GM18520 (cell line): Measurements from ENCODE around the gene ZNF684.
A peak's percentile ranks its signal among the peaks of the same experiment; 100 is the strongest.
"Not testable (repeated sequence)": the region's sequence is repeated elsewhere in the genome, so short reads cannot be mapped to it uniquely, and the experiment has no call there.

ENCODE experiments used
- ATAC-seq: cut with Tn5 transposase; IDR thresholded peaks from one replicate; pipeline ENCODE4 v1.9.1; 2021; ENCODE audit not compliant: unreplicated experiment

The ZNF684 gene

DNA sequence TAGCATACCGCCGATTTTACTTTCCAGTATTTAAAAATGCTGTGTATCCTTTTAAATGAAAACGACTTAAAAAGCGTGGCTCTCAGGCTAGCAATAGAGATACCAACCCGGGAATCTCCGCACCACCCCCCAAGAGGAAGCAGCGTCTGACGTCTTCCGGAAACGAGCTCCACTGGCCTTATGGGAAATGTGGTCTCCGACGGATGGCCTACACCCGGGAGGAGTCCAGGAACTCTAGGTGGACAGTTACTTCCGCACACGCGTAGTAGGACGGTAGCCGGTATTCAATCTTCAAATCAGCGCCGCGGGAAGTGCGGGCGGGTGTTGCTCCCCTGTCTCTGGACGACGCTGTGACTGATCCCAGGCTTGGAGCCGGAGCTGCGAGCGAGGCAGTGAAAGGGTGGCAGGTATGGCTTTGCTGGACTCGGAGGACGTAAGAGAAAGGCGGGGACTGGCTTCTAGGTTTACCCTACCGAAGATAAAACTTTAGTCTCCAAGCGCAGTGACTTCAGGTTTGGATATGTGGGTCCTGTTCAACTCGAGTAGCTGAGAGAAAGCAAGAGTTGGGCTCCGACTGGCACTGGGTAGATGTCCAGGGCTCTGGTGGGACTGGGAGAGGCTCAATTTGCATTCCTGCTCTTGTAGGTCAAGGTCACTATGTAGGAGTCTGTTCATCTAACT lies at the start of gene ZNF684:
Gene ZNF684, plus strand, starts transcription at position 257 of the 681 bp plus-strand sequence. CDS start 1,530 bp downstream, outside the sequence.
- ATAC-seq = peak; percentile 86

DNA sequence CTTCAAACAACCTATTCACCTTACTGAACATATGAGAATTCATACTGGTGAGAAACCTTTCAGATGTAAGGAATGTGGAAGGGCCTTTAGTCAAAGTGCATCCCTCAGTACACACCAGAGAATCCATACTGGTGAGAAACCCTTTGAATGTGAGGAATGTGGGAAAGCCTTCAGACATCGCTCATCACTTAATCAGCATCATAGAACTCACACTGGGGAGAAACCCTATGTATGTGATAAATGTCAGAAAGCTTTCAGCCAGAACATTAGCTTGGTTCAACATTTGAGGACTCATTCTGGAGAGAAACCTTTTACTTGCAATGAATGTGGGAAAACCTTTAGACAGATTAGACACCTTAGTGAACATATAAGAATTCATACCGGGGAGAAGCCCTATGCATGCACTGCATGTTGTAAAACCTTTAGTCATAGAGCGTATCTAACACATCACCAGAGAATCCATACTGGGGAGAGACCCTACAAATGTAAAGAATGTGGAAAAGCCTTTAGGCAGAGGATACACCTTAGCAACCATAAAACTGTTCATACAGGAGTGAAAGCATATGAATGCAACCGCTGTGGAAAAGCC lies 36.0 kb upstream of the ZNF684 start:
- ATAC-seq = no peak

DNA sequence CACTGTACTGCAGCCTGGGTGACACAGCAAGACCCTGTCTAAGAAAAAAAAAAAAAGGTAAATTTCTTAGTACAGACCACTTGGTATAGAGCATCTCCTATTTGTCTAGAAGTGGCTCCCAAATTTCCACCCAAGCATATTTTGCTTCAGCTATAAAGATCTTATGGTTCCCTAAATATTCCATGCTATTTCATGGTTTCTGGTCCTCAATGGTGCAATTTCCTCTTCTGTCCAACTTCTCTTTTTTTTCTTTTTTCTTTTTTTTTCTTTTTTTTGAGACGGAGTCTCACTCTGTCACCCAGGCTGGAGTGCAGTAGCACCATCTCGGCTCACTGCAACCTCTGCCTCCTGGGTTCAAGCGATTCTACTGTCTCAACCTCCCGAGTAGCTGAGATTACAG lies 28.8 kb upstream of the ZNF684 start:
- ATAC-seq = not testable (repeated sequence)

DNA sequence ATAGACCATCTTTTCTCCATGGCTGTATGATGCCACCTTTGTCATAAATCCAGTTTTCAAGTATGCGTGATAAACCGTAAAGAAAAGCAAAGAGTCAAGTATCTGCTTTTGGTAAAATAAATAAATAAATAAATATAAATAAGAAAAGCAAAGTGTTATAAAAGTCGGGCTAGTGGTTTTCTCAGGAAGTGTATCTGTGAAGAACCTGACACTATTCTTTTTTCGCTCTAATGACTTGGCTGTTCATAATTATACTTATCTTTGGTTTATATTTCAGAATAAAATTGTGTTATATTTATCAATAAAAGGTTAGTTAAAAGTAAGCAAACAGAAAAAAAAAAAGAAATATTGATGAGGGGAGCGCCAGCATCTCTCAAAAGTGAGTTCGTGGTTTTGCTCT lies 23.5 kb upstream of the ZNF684 start:
- no peak for ATAC-seq

DNA sequence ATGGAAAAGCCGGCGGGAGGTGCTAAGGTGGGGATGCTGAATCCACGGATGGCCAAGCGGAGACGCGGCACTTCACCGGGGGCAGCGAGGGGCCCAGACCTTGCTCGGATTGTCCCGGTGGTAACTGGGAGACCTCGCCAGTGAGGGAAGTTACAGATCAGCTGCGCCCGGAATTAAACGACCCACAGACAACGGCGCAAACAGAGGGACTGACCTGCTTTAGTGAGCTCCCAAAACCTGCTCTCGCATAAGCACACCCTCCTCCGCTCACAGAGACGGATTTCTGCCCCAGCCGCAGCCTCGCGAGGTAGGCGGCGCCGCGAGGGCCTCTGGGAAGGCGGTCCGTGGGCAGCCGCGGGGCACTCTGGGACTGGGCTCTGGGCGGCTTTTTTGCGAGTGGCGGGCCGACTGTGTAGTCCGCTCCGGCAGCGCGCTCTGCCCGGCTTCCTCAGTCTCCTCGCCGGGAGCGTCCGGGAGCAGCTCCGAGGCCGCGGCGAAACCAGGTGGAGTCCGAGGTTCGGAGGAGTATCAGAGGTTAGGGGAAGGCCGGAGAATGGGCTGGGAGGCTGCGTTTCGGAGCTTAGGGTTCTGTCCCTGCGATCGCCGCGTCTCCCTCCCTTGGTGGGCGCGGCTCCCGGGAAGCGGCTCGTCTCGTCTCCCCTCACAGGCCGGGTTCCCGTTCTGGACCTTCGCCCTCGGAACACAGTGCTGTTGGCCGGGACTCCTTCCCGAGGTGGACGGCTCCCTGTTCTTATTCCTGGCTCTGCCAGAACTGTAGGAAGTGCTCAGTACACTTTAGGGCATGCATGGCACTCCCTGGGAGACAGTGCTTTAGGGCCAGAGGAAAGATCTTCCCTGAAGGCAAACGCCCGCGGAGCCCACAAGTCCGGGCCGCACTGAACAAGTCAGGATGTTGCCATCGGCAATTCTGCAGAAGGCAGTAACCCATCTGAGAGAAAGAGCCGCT lies 22.8 kb upstream of the ZNF684 start, which contains the start of gene EXO5:
Gene EXO5, plus strand, starts transcription at position 393 of the 967 bp plus-strand sequence. CDS start 5,778 bp downstream, outside the sequence.
- no peak for ATAC-seq

DNA sequence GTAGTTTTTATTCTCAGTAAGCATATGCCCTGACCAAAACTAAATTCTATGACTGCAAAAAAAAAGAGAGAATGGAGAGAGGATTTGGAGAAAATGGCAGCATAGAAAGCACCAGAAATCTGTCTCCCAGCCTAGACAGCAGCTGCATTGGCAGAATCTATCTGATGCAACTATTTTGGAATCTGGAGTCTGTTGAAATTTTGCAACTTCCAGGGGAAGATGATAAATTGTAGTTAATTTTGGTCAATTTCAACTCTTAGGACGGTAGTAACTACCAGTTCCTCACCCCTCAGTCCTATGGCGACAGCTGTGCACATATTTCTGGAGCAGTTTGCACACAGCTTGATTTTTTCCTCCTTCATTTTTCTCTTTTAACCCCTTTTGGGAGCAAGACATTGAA lies 11.9 kb upstream of the ZNF684 start:
- ATAC-seq = no peak

DNA sequence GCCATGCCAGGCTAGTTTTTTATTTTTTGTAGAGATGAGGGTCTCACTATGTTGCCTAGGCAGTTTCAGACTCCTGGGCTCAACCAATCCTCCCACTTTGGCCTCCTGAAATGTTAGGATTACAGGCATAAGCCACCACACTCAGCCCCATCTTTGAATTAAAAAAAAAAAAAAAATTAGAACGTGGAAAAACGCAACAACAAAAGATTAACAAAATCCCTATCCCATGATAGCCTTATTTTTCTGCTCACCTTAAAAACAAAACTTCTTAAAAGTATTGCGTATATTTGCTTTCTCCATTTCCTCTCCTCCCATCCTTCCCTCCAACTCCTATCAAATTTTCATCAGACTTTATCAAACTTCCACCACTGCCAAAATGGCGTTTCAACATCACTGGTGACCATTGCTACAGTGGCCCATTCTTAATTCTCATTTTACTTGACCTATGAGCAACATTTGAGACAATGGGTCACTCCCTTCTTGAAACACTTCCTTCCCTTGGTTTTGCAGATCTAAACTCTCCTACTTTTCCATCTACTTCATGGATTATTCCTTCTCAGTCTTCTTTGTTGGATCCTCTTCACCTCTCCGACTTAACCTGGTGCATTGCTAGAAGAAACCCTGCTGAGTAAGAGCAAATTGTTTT lies 579 bp upstream of the ZNF684 start:
- ATAC-seq = no peak

DNA sequence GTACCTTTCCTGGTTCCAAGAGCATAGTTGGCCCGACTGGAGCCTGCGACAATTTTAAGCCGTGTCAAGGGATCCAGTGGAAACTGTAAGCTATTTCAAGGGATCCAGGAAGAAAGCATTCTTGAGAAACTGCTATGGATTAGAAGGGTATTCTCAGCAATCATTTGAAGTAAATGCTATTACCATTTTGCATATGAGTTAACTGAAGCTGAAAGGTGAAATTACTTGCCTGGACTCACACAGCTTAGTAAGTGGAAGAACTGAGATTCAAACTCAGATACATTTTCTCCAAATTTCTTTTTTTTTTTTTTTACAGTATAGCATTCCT lies 589 bp downstream of the ZNF684 start:
- peak; percentile 4 for ATAC-seq

DNA sequence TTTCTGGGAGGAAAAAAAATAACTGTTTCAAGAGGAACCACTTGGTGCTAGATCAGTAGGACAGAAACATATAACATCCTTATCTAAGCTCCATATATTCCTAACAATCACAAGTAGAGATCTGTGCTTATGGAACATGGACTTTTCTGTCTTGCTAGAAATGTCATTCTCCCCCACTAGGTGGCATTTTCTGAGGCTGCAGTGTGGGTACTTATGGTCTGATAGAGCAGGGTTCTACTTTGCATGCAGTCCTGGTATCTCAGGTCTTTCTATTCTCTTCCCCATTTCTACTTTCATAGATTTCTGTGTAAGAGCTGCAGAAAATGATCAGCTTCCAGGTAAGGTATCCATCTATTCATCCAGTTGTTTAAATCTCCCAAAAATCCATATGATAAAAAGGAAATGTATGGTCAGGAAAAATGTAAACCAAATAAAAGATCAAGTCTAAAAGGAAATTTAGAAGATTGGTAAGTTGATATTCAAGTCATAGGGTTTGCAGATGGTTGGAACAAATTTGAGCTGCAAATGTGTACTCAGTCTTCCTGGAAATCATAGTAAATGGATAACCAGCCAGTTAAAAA lies 1.5 kb downstream of the ZNF684 start:
- ATAC-seq = no peak

DNA sequence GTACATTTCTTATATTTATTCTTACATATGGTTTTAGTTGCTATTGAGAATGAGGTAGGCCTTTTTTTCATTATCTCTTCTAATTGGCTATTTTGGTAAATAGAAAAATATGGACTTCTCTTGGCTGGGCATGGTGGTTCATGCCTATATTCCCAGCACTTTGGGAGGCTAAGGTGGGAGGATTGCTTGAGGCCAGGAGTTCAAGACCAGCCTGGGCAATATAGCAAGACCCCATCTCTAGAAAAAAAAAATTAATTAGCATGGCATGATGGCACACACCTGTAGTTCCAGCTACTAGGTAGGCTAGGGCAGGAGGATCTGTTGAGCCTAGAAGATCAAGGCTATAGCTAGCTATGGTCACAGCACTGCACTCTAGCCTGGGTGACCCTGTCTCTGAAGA lies 3.2 kb downstream of the ZNF684 start:
- ATAC-seq = no peak

DNA sequence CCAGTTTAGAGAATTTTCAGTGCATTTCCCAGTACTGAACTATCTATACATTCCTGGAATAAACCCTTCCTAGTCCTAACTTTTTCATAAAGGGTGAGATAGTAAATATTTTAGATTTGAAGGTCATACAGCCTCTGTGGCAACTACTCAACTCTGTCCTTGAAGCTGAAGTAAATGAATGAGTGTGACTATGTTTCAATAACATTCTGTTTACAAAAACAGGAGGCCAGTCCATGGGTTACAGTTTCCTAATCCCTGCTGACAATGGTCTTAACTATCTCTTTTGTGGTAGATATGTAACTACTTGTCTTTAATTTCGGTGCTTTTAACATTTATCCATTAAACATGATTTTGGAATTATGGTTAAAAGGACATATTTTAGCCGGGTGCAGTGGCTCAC lies 4.3 kb downstream of the ZNF684 start:
- ATAC-seq = no peak

DNA sequence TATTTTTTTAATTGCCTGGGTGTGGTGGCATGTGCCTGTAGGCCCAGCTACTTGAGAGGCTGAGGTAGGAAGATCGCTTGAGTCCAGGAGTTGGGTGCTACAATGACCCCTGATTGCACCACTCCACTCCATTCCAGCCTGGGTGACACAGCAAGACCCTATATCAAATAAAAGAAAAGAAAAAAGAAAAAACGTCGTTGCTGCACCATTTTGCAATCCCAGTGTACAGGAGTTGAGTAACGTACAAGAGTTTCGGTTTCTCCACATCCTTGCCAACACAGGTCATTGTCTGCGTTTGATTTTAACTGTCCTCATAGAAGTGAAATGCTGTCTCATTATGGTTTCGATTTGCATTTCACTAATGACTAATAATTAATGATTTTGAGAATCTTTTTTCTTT lies 7.9 kb downstream of the ZNF684 start:
- ATAC-seq = no peak

DNA sequence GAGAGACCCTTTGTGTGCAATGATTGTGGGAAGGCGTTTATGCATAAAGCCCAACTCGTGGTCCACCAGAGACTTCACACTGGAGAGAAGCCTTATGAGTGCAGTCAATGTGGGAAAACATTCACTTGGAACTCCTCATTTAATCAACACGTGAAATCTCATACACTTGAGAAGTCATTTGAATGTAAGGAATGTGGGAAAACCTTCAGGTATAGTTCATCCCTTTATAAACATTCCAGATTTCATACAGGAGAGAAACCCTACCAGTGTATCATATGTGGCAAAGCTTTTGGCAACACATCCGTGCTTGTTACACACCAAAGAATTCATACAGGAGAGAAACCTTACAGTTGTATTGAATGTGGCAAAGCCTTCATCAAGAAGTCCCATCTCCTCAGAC lies 15.5 kb downstream of the ZNF684 start:
- ATAC-seq = no peak

DNA sequence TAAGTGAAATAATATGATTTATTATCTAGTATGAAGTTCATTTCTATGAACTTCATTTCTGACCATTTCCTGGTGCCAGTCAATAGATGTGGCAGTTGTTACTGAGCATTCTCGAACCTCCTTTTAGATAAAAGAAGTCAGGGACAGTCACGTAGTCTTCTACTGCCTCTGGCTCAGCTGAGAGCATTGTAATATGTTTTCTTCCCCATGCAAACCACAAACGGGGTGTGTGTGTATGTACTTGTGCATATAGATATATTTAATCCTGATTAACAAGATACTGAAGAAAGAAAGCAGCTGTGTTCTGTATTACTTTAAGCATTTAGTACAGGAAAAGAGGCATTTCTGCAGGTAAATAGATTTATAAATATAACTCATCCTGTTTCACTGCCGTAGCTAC lies 21.6 kb downstream of the ZNF684 start:
- ATAC-seq = no peak

DNA sequence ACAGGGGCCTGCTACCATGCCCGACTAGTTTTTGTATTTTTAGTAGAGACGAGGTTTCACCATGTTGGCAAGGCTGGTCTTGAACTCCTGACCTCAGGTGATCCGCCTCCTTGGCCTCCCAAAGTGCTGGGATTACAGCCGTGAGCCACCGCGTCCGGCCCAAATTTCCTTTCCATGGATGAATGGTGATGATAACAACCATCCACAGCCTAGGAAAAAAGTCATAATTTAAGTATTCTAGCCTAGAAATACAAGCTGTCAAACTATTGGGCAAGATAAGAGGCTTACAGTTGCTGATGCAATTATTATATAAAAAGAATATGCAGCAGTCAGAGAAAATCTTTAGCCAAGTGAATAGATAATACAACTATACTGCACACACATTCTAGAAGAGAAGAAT lies 23.4 kb downstream of the ZNF684 start:
- not testable (repeated sequence) for ATAC-seq

DNA sequence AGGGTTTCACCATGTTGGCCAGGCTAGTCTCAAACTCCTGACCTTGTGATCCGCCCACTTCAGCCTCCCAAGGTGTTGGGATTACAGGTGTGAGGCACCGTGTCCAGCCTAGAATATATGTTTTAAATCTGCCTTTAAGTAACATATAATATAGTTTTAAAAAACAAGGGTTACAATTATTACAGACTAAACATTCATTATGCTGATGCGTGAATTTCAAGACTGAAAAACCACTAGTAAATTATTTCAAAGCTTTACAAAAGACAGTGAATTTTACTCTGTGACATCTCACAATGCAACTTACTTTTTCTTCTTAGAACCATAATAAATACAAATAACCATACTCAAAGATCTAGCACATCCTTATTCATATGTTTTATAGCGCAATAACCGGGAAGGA lies 24.7 kb downstream of the ZNF684 start:
- no peak for ATAC-seq

DNA sequence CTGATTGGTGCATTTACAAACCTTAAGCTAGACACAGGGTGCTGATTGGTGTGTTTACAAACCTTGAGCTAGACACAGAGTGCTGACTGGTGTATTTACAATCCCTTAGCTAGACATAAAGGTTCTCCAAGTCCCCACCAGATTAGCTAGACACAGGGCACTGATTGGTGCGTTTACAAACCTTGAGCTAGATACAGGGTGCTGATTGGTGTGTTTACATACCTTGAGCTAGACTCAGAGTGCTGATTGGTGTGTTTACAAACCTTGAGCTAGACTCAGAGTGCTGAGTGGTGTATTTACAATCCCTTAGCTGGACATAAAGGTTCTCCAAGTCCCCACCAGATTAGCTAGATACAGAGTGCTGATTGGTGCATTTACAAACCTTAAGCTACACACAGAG lies 26.8 kb downstream of the ZNF684 start:
- not testable (repeated sequence) for ATAC-seq

DNA sequence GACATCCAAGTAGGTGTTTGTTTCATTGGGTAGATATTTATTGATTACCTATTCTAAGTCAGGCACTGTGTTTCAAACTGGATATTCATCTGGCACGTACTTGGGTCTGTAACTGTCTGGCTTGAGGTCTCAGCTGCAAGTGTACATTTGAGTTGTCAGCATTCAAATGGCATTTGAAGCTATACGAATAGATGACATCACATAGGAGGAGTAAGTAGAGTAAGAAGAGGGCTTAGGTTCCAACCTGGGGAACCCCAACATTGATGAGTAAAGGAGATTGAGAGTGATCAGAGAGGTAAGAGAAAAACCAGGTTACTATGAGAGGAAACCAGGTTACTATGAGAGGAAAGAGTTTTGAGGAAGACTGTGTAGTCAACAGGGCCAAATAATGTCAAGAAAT lies 30.7 kb downstream of the ZNF684 start:
- no peak for ATAC-seq

DNA sequence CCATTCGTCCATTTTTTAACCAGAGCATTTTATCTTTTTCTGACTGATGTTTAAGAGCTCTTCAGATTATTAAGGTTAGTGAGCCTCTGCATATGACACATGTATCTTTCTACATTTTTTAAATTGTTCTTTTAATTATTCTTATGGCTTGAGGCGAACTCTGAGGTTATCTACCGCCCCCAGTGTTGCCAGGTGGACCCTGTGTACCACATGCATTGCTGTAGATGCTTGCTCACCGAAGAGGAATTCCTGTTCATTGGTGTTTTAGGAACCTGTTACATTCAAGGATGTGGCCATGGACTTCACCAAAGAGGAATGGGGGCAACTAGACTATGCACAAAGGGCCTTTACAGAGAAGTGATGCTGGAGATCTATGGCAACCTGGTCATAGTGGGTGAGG lies 31.8 kb downstream of the ZNF684 start:
- ATAC-seq = no peak

DNA sequence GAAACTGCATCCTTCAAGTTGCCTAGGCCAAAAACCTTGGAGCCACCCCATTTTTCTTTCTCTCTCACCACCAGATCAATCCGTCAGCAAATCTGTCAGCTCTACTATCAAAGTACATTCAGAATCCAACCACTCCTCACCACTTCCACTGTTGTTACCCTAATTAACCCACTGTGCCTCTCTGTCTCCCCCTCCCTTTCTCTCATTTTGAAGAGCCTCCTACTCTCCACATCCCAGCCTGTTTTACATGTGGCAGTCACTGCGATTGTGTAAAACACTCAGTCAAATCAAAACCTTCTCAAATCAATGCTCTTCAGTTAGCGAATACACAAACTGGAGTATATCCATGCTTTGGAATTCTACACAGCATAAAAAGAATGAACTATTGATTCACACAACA lies 33.1 kb downstream of the ZNF684 start:
- ATAC-seq = no peak

DNA sequence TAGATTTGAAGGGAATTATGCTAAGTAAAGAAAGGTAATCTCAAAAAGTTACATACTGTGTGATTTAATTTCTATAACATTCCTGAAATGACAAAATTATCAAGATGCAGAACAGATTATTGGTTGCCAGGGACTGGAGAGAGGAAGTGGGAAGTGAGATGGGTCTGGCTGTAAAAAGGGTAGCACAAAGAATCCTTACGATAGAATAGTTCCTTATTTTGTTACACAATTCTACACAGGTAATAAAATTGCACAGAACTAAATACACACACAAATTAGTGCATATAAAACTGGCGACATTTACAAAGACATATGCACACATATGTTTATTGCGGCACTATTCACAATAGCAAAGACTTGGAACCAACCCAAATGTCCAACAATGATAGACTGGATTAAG lies 33.5 kb downstream of the ZNF684 start:
- no peak for ATAC-seq
